GM23248 (cell line): Measurements from ENCODE around the gene PPEF1.

ENCODE experiments used
- EZH2 ChIP-seq: fragments of 200-600 bp; sonication (generic); IDR thresholded peaks from 2 replicates; pipeline ENCODE4 v1.6.1; 2018; ENCODE audit warnings: antibody characterized with exemption, mild to moderate bottlenecking; ENCODE audit not compliant: insufficient read depth, poor library complexity, severe bottlenecking
- EZH2phosphoT487 ChIP-seq: fragments of 200-600 bp; sonication (generic); IDR thresholded peaks from 2 replicates; pipeline ENCODE4 v1.6.1; 2018; ENCODE audit warnings: antibody characterized with exemption, moderate library complexity, mild to moderate bottlenecking, low read depth; ENCODE audit not compliant: insufficient read depth

DNA sequence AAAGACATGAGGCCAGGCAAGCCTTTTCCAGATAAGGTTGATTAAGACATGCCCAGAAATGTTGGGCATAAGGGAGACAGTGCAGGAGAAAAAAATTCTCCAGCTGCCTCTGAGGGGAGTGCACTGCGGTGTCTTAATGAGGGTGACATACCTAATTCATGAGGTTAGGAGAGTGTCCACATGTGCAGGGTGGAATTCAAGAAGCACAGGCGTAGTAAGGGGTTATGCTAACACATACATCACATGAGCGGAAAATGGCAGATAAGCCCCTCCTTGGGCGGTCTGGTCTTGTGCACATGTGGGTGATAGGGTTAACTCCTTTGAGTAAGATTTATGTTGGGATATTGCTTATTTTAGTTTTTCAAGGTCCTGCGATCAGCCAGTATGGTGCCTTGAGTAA, 154.1 kb downstream of the PPEF1 start:
- TF ChIP-seq EZH2 (no peak), EZH2phosphoT487 (no peak)
